ENCODE data around the gene RBM45. TPM values are rescaled to one million over a fixed set of nuclear protein-coding genes. Genes with fewer than 3 reads are reported as not detected.
A peak's percentile ranks its signal among the peaks of the same experiment; 100 is the strongest.

RBM45 gene, protein sequence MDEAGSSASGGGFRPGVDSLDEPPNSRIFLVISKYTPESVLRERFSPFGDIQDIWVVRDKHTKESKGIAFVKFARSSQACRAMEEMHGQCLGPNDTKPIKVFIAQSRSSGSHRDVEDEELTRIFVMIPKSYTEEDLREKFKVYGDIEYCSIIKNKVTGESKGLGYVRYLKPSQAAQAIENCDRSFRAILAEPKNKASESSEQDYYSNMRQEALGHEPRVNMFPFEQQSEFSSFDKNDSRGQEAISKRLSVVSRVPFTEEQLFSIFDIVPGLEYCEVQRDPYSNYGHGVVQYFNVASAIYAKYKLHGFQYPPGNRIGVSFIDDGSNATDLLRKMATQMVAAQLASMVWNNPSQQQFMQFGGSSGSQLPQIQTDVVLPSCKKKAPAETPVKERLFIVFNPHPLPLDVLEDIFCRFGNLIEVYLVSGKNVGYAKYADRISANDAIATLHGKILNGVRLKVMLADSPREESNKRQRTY
- total RNA-seq (12.6 and 12.7 TPM in 2 replicates), polyA plus RNA-seq (4.3 and 8.3 TPM in 2 replicates)

DNA sequence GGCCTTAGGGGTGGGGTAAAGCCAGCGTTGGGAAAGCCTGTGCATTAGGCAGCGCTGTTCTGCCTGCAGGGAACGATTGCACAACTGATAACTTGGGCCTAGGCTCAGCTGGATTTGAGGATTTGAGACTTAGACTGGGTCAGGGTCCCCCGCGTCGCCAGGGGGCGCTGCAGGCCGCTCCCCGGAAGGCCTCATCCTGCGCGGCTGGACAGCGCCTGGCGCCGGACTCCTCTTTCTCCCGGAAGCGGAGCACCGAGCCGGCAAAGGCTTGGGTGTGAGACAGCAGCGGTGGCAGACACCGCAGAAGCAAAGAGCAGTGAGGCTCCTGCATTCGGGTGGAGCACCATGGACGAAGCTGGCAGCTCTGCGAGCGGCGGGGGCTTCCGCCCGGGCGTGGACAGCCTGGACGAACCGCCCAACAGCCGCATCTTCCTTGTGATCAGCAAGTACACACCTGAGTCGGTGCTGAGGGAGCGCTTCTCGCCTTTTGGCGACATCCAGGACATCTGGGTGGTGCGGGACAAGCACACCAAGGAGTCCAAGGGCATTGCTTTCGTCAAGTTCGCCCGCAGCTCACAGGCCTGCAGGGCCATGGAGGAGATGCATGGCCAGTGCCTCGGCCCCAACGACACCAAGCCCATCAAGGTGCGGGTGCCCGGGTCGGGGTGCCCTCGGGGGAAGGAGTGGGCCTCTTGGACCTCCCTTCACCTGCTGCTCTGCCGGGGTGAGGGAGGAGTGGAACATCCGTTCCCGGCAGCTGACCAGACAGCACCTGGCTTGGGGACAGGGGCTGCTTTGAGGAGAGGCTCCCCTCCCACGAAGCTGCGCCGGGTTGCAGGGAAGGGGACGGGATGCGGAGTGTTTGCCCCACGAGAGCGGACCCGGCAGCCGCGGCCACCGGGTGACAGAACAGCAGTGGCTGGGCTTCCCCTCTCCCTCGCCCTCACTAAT, at the start of gene RBM45:
RBM45 (plus strand) TSS at position 236 of the 951 bp plus-strand sequence; CDS start at position 346, 110 bp downstream.
- peak within 1 kb of the TSS; percentile 75 for H3K4me3 ChIP-seq
- H3K4me2 ChIP-seq: peak within 1 kb of the TSS; percentile 91
- peak within 1 kb of the TSS; percentile 91 for H2AFZ ChIP-seq
- H3K27ac ChIP-seq: peak within 1 kb of the TSS; percentile 72
- H3K27me3 ChIP-seq: no peaks in the 10 kb centered on the region
- 1% methylated on average over 57 of the region's 60 CpGs for WGBS (ENCODE audit: low lambda C conversion rate, missing lambda C conversion rate)
- TF ChIP-seq, protein P1, sequence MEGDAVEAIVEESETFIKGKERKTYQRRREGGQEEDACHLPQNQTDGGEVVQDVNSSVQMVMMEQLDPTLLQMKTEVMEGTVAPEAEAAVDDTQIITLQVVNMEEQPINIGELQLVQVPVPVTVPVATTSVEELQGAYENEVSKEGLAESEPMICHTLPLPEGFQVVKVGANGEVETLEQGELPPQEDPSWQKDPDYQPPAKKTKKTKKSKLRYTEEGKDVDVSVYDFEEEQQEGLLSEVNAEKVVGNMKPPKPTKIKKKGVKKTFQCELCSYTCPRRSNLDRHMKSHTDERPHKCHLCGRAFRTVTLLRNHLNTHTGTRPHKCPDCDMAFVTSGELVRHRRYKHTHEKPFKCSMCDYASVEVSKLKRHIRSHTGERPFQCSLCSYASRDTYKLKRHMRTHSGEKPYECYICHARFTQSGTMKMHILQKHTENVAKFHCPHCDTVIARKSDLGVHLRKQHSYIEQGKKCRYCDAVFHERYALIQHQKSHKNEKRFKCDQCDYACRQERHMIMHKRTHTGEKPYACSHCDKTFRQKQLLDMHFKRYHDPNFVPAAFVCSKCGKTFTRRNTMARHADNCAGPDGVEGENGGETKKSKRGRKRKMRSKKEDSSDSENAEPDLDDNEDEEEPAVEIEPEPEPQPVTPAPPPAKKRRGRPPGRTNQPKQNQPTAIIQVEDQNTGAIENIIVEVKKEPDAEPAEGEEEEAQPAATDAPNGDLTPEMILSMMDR (IDR thresholded peaks at IDR 0.05; ENCODE audit: poor library complexity): peak; percentile 98
- TF ChIP-seq EZH2 (IDR thresholded peaks at IDR 0.05; ENCODE audit: borderline replicate concordance): no peak
- no peak for TF ChIP-seq EZH2phosphoT487 (IDR thresholded peaks at IDR 0.05; ENCODE audit: low read depth, severe bottlenecking, unreplicated experiment)
- H4K20me1 ChIP-seq (ENCODE audit: insufficient read depth, poor library complexity, severe bottlenecking): no peaks in the 10 kb centered on the region
- no peaks in the 10 kb centered on the region for H3K36me3 ChIP-seq (replicated peaks; ENCODE audit: insufficient read depth, low read depth)
- no peaks in the 10 kb centered on the region for H3K9me2 ChIP-seq (replicated peaks; ENCODE audit: insufficient read depth)
- H3K4me1 ChIP-seq (ENCODE audit: insufficient read depth): peaks cover 5% of the 10 kb centered on the region
- peaks cover 15% of the 10 kb centered on the region for H3K79me2 ChIP-seq
- peak; percentile 96 for DNase-seq (ENCODE audit: low spot score)
- H3K9me3 ChIP-seq (ENCODE audit: low read depth): no peaks in the 10 kb centered on the region

DNA sequence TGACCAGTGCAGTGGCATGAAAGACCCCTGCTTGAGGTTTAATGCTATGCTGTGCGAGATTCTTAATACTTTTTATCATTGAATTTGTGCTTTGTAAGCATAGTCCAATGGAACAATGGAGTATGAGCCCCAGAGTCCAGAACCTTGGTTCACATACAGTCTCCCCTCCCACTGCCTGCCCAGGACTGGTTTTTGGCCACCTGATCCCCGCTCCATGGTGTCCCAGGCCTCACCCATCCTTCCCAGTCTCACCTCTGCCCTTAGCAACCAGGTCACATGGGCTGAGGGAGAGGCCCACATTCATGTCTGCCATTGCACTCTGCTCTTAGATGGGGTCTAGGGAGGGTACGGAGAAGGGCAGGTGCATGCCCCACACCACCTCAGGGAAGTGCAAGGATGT, 45.9 kb upstream of the RBM45 start:
- Histone ChIP-seq H3K79me2 (no peaks in the 10 kb centered on the region), H3K4me1 (ENCODE audit: insufficient read depth) (no peaks in the 10 kb centered on the region), H3K4me2 (no peak overlapping the region), H3K27ac (no peak overlapping the region), H3K9me3 (ENCODE audit: low read depth) (no peaks in the 10 kb centered on the region), H3K4me3 (no peak overlapping the region), H3K27me3 (no peaks in the 10 kb centered on the region), H3K9me2 (replicated peaks; ENCODE audit: insufficient read depth) (no peaks in the 10 kb centered on the region), H2AFZ (no peak overlapping the region), H3K36me3 (replicated peaks; ENCODE audit: insufficient read depth, low read depth) (no peaks in the 10 kb centered on the region), H4K20me1 (ENCODE audit: insufficient read depth, poor library complexity, severe bottlenecking) (no peaks in the 10 kb centered on the region)
- DNase-seq (ENCODE audit: low spot score): no peak
- TF ChIP-seq EZH2 (IDR thresholded peaks at IDR 0.05; ENCODE audit: borderline replicate concordance) (no peak), EZH2phosphoT487 (IDR thresholded peaks at IDR 0.05; ENCODE audit: low read depth, severe bottlenecking, unreplicated experiment) (no peak)
- TF ChIP-seq, protein P1 (IDR thresholded peaks at IDR 0.05; ENCODE audit: poor library complexity): no peak
- 96% methylated on average over 3 of the region's 3 CpGs for WGBS (ENCODE audit: low lambda C conversion rate, missing lambda C conversion rate)

DNA sequence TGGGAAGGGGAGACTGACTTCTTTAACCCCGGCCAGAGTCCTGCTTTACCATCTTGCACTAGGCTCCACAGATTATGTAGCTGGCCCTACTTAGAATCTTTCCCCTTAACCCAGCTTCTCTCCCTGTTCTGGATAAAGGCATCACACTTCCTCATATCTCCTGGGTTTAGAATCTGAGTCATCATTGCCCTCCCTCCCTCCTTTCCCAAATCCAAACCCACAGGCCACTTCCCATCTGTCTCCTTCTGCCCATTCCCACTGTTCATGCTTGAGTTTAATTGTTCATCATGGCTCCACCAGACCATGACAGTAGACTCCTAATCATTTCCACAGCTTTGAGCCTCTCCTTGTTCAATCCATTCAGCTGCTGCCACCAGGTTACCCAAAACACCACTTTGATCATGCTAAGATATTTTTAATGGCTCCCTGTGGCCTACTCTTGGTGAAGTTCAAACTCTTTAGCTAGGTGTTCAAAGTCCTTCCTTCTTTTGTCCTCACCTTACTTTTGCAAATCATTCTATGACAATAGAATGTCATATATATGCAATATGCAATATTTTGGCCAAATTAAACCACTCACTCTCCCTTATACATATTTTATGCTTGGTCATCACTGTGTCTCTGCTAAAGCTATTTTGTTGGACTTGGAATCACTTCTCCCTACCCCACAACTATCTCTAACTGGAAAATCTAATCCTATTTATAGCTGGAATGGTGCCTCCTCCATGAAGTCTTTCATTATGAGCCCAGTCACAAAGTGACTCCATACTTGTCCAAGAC, 45.2 kb upstream of the RBM45 start:
- Histone ChIP-seq H4K20me1 (ENCODE audit: insufficient read depth, poor library complexity, severe bottlenecking) (no peaks in the 10 kb centered on the region), H3K27me3 (no peaks in the 10 kb centered on the region), H3K9me3 (ENCODE audit: low read depth) (no peaks in the 10 kb centered on the region), H3K36me3 (replicated peaks; ENCODE audit: insufficient read depth, low read depth) (no peaks in the 10 kb centered on the region), H3K9me2 (replicated peaks; ENCODE audit: insufficient read depth) (no peaks in the 10 kb centered on the region), H3K27ac (no peak overlapping the region), H3K79me2 (no peaks in the 10 kb centered on the region), H3K4me1 (ENCODE audit: insufficient read depth) (peaks cover 1% of the 10 kb centered on the region), H3K4me3 (no peak overlapping the region), H3K4me2 (no peak overlapping the region), H2AFZ (no peak overlapping the region)
- no peak for DNase-seq (ENCODE audit: low spot score)
- WGBS (ENCODE audit: low lambda C conversion rate, missing lambda C conversion rate): 100% methylated on average over 1 of the region's 1 CpG
- TF ChIP-seq, protein P1 (IDR thresholded peaks at IDR 0.05; ENCODE audit: poor library complexity): no peak
- TF ChIP-seq EZH2phosphoT487 (IDR thresholded peaks at IDR 0.05; ENCODE audit: low read depth, severe bottlenecking, unreplicated experiment) (no peak), EZH2 (IDR thresholded peaks at IDR 0.05; ENCODE audit: borderline replicate concordance) (no peak)

All from hepatocyte (in vitro differentiated cells).